Measurements from ENCODE around the gene DPP6.

GRCh38 chr7:154540596-154540995 is 488.4 kb downstream of the DPP6 start:
- no peak for TF ChIP-seq EZH2 (IDR thresholded peaks at IDR 0.05; ENCODE audit: low read depth)
- TF ChIP-seq CTCF (conservative IDR thresholded peaks at IDR 0.05): no peak
